GM12878 (cell line): Measurements from ENCODE around the gene CMA1. TPM values are rescaled to one million over a fixed set of nuclear protein-coding genes. Genes with fewer than 3 reads are reported as not detected.

Experiments used
- CREB1 ChIP-seq: IDR thresholded peaks from 2 replicates; pipeline ENCODE4 v1.6.1; 2012; ENCODE audit warnings: low read depth, mild to moderate bottlenecking, inconsistent platforms
- LARP7 ChIP-seq: fragments of 450-650 bp; IDR thresholded peaks from 2 replicates; pipeline ENCODE4 v1.6.1; 2017; ENCODE audit warnings: mild to moderate bottlenecking
- NFYA ChIP-seq: IDR thresholded peaks from 2 replicates; pipeline ENCODE4 v1.6.1; 2011; ENCODE audit warnings: low read depth, mild to moderate bottlenecking, low read length, improper control_type of control experiment, borderline replicate concordance
- POU2F2 ChIP-seq: IDR thresholded peaks from 3 replicates; pipeline ENCODE4 v1.6.1; 2011; ENCODE audit warnings: low read depth, mild to moderate bottlenecking, low read length, borderline replicate concordance
- REST ChIP-seq: IDR thresholded peaks from 2 replicates; pipeline ENCODE4 v1.6.1; 2012; ENCODE audit warnings: mild to moderate bottlenecking, low read depth, low read length
- ZBTB11 ChIP-seq: fragments of 450-650 bp; formaldehyde crosslinking; IDR thresholded peaks from 2 replicates; pipeline ENCODE4 v1.5.0; 2022; ENCODE audit warnings: mild to moderate bottlenecking, missing genetic modification characterization
- polyA plus RNA-seq, 11 experiments: library from polyadenylated mRNA; depleted of rRNA in 4 of 11; unstranded in 6 of 11; stranded (reverse) in 5 of 11; fragments of >200 nt; fragmentation: Nextera tagmentation in 4 of 11; fragmentation: Illumina TruSeq in 1 of 11; extraction: Ambion mirVana in 4 of 11; extraction: Trizol in 1 of 11; gene quantifications; 1 replicate in 1 of 11; 2 replicates in 10 of 11; pipeline versions ENCODE4 v1.2.1 to v1.2.3, GENCODE V29; 2011 to 2016; ENCODE audit warnings: inconsistent platforms in 2 of 11, missing spikeins in 2 of 11, low read depth in 1 of 11
- total RNA-seq, 4 experiments: library from RNA; depleted of rRNA in 3 of 4; stranded (reverse); fragments of >200 nt in 3 of 4; fragmentation: Illumina TruSeq in 1 of 4; extraction: Trizol in 1 of 4; gene quantifications; 2 replicates each; pipeline versions ENCODE4 v1.2.1 to v1.2.3, GENCODE V29; 2013 to 2021
- TF ChIP-seq, protein P1 (sequence below): fragments of 450-650 bp; formaldehyde crosslinking; IDR thresholded peaks from 2 replicates; pipeline ENCODE4 v1.4.0; 2022; ENCODE audit warnings: mild to moderate bottlenecking, moderate library complexity
- TF ChIP-seq, protein P2 (sequence below): IDR thresholded peaks from 2 replicates; pipeline ENCODE4 v1.6.1; 2012; ENCODE audit warnings: low read depth, low read length, improper control_type of control experiment
- TF ChIP-seq, protein P3 (sequence below): fragments of 450-650 bp; IDR thresholded peaks from 2 replicates; pipeline ENCODE4 v1.6.1; 2016; ENCODE audit warnings: mild to moderate bottlenecking

Gene CMA1
- total and polyA plus RNA-seq, 10 of the 15 experiments (the other 5 are each of a cell fraction or from before 2014, with no cell fraction given) = not detected

- TF ChIP-seq ZBTB11 (CRISPR knock-in tag) (no peak), CREB1 (no peak), REST (no peak), NFYA (no peak), LARP7 (no peak), POU2F2 (no peak)
- TF ChIP-seq, protein P1, sequence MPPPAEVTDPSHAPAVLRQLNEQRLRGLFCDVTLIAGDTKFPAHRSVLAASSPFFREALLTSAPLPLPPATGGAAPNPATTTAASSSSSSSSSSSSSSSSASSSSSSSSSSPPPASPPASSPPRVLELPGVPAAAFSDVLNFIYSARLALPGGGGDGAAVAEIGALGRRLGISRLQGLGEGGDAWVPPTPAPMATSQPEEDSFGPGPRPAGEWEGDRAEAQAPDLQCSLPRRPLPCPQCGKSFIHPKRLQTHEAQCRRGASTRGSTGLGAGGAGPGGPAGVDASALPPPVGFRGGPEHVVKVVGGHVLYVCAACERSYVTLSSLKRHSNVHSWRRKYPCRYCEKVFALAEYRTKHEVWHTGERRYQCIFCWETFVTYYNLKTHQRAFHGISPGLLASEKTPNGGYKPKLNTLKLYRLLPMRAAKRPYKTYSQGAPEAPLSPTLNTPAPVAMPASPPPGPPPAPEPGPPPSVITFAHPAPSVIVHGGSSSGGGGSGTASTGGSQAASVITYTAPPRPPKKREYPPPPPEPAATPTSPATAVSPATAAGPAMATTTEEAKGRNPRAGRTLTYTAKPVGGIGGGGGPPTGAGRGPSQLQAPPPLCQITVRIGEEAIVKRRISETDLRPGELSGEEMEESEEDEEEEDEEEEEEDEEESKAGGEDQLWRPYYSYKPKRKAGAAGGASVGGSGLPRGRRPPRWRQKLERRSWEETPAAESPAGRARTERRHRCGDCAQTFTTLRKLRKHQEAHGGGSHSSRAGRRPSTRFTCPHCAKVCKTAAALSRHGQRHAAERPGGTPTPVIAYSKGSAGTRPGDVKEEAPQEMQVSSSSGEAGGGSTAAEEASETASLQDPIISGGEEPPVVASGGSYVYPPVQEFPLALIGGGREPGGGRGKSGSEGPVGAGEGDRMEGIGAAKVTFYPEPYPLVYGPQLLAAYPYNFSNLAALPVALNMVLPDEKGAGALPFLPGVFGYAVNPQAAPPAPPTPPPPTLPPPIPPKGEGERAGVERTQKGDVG (CRISPR knock-in tag) = no peak
- TF ChIP-seq, protein P2, sequence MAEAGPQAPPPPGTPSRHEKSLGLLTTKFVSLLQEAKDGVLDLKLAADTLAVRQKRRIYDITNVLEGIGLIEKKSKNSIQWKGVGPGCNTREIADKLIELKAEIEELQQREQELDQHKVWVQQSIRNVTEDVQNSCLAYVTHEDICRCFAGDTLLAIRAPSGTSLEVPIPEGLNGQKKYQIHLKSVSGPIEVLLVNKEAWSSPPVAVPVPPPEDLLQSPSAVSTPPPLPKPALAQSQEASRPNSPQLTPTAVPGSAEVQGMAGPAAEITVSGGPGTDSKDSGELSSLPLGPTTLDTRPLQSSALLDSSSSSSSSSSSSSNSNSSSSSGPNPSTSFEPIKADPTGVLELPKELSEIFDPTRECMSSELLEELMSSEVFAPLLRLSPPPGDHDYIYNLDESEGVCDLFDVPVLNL = no peak
- TF ChIP-seq, protein P3, sequence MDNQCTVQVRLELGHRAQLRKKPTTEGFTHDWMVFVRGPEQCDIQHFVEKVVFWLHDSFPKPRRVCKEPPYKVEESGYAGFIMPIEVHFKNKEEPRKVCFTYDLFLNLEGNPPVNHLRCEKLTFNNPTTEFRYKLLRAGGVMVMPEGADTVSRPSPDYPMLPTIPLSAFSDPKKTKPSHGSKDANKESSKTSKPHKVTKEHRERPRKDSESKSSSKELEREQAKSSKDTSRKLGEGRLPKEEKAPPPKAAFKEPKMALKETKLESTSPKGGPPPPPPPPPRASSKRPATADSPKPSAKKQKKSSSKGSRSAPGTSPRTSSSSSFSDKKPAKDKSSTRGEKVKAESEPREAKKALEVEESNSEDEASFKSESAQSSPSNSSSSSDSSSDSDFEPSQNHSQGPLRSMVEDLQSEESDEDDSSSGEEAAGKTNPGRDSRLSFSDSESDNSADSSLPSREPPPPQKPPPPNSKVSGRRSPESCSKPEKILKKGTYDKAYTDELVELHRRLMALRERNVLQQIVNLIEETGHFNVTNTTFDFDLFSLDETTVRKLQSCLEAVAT = no peak
Observed at GRCh38 chr14:24461336-24461735, 46.7 kb downstream of the CMA1 start (continued).
